Hepatocyte (in vitro differentiated cells): ENCODE results near the gene APBA1. TPM values are rescaled to one million over a fixed set of nuclear protein-coding genes. Genes with fewer than 3 reads are reported as not detected.

Experiments used
- DNase-seq: peaks from one replicate; pipeline ENCODE4 v3.0.0-alpha.2; 2016; ENCODE audit warnings: low spot score
- H2AFZ ChIP-seq: fragments of 200-600 bp; sonication (generic); 2 replicates; pipeline ENCODE4 v1.6.0; 2016; ENCODE audit warnings: antibody characterized with exemption, mild to moderate bottlenecking
- H3K27ac ChIP-seq: fragments of 200-600 bp; sonication (generic); 2 replicates; pipeline ENCODE4 v1.5.1; 2016; ENCODE audit warnings: mild to moderate bottlenecking
- H3K27me3 ChIP-seq: fragments of 200-600 bp; sonication (generic); 2 replicates; pipeline ENCODE4 v1.6.1; 2016
- H3K36me3 ChIP-seq: fragments of 200-600 bp; sonication (generic); replicated peaks from 2 replicates; pipeline ENCODE4 v1.5.1; 2016; ENCODE audit warnings: low read depth; ENCODE audit not compliant: insufficient read depth
- H3K4me1 ChIP-seq: fragments of 200-600 bp; sonication (generic); 2 replicates; pipeline ENCODE4 v1.5.1; 2016; ENCODE audit warnings: mild to moderate bottlenecking, moderate library complexity; ENCODE audit not compliant: insufficient read depth
- H3K4me2 ChIP-seq: fragments of 200-600 bp; sonication (generic); 2 replicates; pipeline ENCODE4 v1.6.0; 2016
- H3K4me3 ChIP-seq: fragments of 200-600 bp; sonication (generic); 2 replicates; pipeline ENCODE4 v1.5.1; 2016; ENCODE audit warnings: mild to moderate bottlenecking
- H3K79me2 ChIP-seq: fragments of 200-600 bp; sonication (generic); 2 replicates; pipeline ENCODE4 v1.6.0; 2017; ENCODE audit warnings: mild to moderate bottlenecking
- H3K9me2 ChIP-seq: fragments of 200-600 bp; sonication (generic); replicated peaks from 2 replicates; pipeline ENCODE4 v1.6.0; 2017; ENCODE audit warnings: mild to moderate bottlenecking; ENCODE audit not compliant: insufficient read depth
- H3K9me3 ChIP-seq: fragments of 200-600 bp; sonication (generic); 2 replicates; pipeline ENCODE4 v1.5.1; 2016; ENCODE audit warnings: low read depth, mild to moderate bottlenecking
- H4K20me1 ChIP-seq: fragments of 200-600 bp; sonication (generic); 2 replicates; pipeline ENCODE4 v1.6.0; 2016; ENCODE audit warnings: mild to moderate bottlenecking; ENCODE audit not compliant: insufficient read depth, poor library complexity, severe bottlenecking
- CTCF ChIP-seq: fragments of 200-600 bp; sonication (generic); IDR thresholded peaks from 2 replicates; pipeline ENCODE4 v1.5.1; 2016; ENCODE audit warnings: antibody characterized with exemption, mild to moderate bottlenecking; ENCODE audit not compliant: poor library complexity
- EZH2 ChIP-seq: fragments of 200-600 bp; sonication (generic); IDR thresholded peaks from 2 replicates; pipeline ENCODE4 v1.6.1; 2016; ENCODE audit warnings: antibody characterized with exemption, mild to moderate bottlenecking, borderline replicate concordance
- EZH2phosphoT487 ChIP-seq: fragments of 200-600 bp; sonication (generic); IDR thresholded peaks from one replicate; pipeline ENCODE4 v1.6.1; 2018; ENCODE audit warnings: antibody characterized with exemption, mild to moderate bottlenecking, low read depth, moderate library complexity; ENCODE audit not compliant: unreplicated experiment, severe bottlenecking
- WGBS: methylation state at CpG from one replicate; pipeline ENCODE4 v1.1.6; 2016; ENCODE audit warnings: low lambda C conversion rate; ENCODE audit errors: missing lambda C conversion rate; 5-methylcytosine and 5-hydroxymethylcytosine counted together
- polyA plus RNA-seq: library from polyadenylated mRNA; unstranded; fragments of >200 nt; fragmentation: Nextera tagmentation; extraction: Ambion mirVana; gene quantifications from 2 replicates; pipeline ENCODE4 v1.2.1, GENCODE V29; 2016
- total RNA-seq: library from RNA; depleted of rRNA; stranded (reverse); fragments of >200 nt; gene quantifications from 2 replicates; pipeline ENCODE4 v1.2.3, GENCODE V29; 2014

APBA1 gene
- total and polyA plus RNA-seq, 2 experiments from 2014 or later = 1.5 to 12.0 TPM

DNA sequence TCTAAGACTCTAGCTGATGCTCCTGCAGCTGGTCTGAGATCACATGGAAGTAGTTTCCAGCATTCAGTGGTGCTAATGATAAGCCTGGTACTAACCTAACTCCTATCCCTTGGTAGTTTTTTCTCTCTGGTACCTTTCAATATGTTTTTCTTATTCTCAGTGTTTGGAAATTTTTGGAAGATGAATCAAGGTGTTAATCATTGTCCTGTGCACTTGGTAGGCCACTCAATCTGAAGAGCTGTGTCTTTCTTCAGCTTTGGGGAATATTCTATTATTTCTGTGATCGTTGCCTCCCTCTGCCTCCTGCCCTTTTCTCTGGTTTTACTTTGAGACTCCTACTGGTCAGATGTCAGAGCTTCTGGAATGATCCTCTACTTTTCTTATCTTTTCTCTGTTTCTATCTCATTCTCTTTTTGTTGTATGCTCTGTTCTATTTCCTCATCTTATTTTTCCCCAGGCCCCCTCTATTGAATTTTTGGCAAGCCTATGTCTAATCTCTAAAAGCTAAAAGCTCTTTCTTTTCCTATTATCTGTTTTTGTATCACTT lies 136.8 kb downstream of the APBA1 start:
- Histone ChIP-seq H3K9me3 (no peaks in the 10 kb centered on the region), H3K27me3 (no peaks in the 10 kb centered on the region), H2AFZ (no peak overlapping the region), H3K27ac (no peak overlapping the region), H4K20me1 (no peaks in the 10 kb centered on the region), H3K4me1 (no peaks in the 10 kb centered on the region), H3K4me2 (no peak overlapping the region), H3K79me2 (no peaks in the 10 kb centered on the region), H3K4me3 (no peak overlapping the region), H3K36me3 (no peaks in the 10 kb centered on the region), H3K9me2 (no peaks in the 10 kb centered on the region)
- TF ChIP-seq CTCF (no peak), EZH2phosphoT487 (no peak), EZH2 (no peak)
- DNase-seq = no peak
- WGBS = 69% methylated on average over 1 of the region's 1 CpG

- no peaks in the 10 kb centered on the region for H3K36me3 ChIP-seq
- 76% methylated on average over 4 of the region's 4 CpGs for WGBS
- no peaks in the 10 kb centered on the region for H3K27me3 ChIP-seq
Observed at GRCh38 chr9:69532396-69532795, 139.8 kb downstream of the APBA1 start.

DNA sequence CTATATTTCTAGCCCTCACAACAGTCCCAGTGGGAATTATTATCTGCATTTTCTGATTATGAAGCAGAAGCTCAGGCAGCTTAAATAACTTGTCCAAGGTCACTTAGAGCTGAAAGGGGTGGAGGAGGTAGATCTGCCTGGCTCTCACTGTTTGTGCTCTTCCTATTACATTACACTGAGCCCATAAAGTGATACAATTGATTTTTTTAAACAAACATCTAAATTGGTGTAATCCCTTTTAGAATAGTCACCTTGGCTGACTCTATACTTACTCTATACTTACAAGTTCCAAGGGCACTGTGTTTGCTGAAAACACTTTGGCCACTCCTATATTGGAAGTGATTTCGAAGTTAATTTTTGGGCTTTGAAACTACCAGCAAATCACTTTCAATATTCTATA lies 144.7 kb downstream of the APBA1 start:
- no peaks in the 10 kb centered on the region for H3K36me3 ChIP-seq
- no peaks in the 10 kb centered on the region for H3K9me2 ChIP-seq
- no peaks in the 10 kb centered on the region for H3K4me1 ChIP-seq
- no peaks in the 10 kb centered on the region for H3K9me3 ChIP-seq
- TF ChIP-seq EZH2phosphoT487 = no peak
- no peak for TF ChIP-seq CTCF
- no peak for TF ChIP-seq EZH2
- no peaks in the 10 kb centered on the region for H3K79me2 ChIP-seq
- WGBS = 84% methylated on average over 1 of the region's 1 CpG
- H3K27me3 ChIP-seq = no peaks in the 10 kb centered on the region
- no peak overlapping the region for H3K27ac ChIP-seq
- no peak overlapping the region for H3K4me2 ChIP-seq
- no peaks in the 10 kb centered on the region for H4K20me1 ChIP-seq
- no peak for DNase-seq
- no peak overlapping the region for H2AFZ ChIP-seq
- H3K4me3 ChIP-seq = no peak overlapping the region

More at GRCh38 chr9:69532396-69532795, 139.8 kb downstream of the APBA1 start:
- Histone ChIP-seq H3K27ac (no peak overlapping the region), H2AFZ (no peak overlapping the region), H3K79me2 (no peaks in the 10 kb centered on the region), H3K4me1 (no peaks in the 10 kb centered on the region), H4K20me1 (no peaks in the 10 kb centered on the region), H3K4me2 (no peak overlapping the region), H3K4me3 (no peak overlapping the region), H3K9me2 (no peaks in the 10 kb centered on the region), H3K9me3 (no peaks in the 10 kb centered on the region)
- DNase-seq = no peak
- TF ChIP-seq EZH2phosphoT487 (no peak), EZH2 (no peak), CTCF (no peak)
